PC-3 (cell line): Measurements from ENCODE around the gene MAGI1. TPM values are rescaled to one million over a fixed set of nuclear protein-coding genes. Genes with fewer than 3 reads are reported as not detected.

Source experiments
- ATAC-seq: fragments of 200-7000 bp; cut with Tn5 transposase; 2 replicates; pipeline ENCODE4 v1.9.1; 2020; ENCODE audit warnings: mild to moderate bottlenecking, moderate library complexity
- BruUV-seq: library from RNA; stranded (reverse); fragments of 400-500 nt; replicated peaks from 2 replicates; lab custom pipeline; 2021; lab: Mats Ljungman, UMichigan
- CTCF ChIA-PET: fragments of 300-600 bp; sonication (Branson Sonifier 250); formaldehyde crosslinking; loops from one replicate; lab custom pipeline; 2022; ENCODE audit warnings: antibody characterized with exemption; lab: Charles Lee
- POLR2A ChIA-PET: fragments of 300-600 bp; sonication (Branson Sonifier 250); formaldehyde crosslinking; loops from one replicate; lab custom pipeline; 2022; ENCODE audit warnings: antibody characterized with exemption; ENCODE audit not compliant: unreplicated experiment; lab: Charles Lee
- DNase-seq: peaks from one replicate; pipeline ENCODE4 v3.0.0-alpha.2; 2015
- H2AFZ ChIP-seq: fragments of 300-600 bp; sonication (generic); 2 replicates; pipeline ENCODE4 v1.6.0; 2016; ENCODE audit warnings: antibody characterized with exemption, low read length
- H3F3A ChIP-seq: fragments of 300-600 bp; sonication (generic); one replicate; pipeline ENCODE4 v1.6.0; 2017; ENCODE audit warnings: antibody characterized with exemption, low read length, control low read depth, mild to moderate bottlenecking; ENCODE audit not compliant: unreplicated experiment
- H3K27ac ChIP-seq: fragments of 300-600 bp; sonication (generic); 2 replicates; pipeline ENCODE4 v1.5.1; 2016; ENCODE audit warnings: mild to moderate bottlenecking, low read length
- H3K27me3 ChIP-seq: fragments of 300-600 bp; sonication (generic); 2 replicates; pipeline ENCODE4 v1.6.1; 2016; ENCODE audit warnings: low read length, mixed read lengths
- H3K36me3 ChIP-seq: fragments of 300-600 bp; sonication (generic); 2 replicates; pipeline ENCODE4 v1.6.1; 2016; ENCODE audit warnings: low read depth, mixed run types, low read length, mixed read lengths
- H3K4me1 ChIP-seq: fragments of 300-600 bp; sonication (generic); 2 replicates; pipeline ENCODE4 v1.5.1; 2016; ENCODE audit warnings: low read length; ENCODE audit not compliant: insufficient read depth
- H3K4me2 ChIP-seq: fragments of 300-600 bp; sonication (generic); 2 replicates; pipeline ENCODE4 v1.6.0; 2016; ENCODE audit warnings: low read length
- H3K4me3 ChIP-seq: fragments of 300-600 bp; sonication (generic); 2 replicates; pipeline ENCODE4 v1.5.1; 2016; ENCODE audit warnings: mild to moderate bottlenecking, low read length, mixed read lengths
- H3K79me2 ChIP-seq: fragments of 300-600 bp; sonication (generic); 2 replicates; pipeline ENCODE4 v1.6.1; 2017; ENCODE audit warnings: low read length, mixed read lengths
- H3K9ac ChIP-seq: fragments of 300-600 bp; sonication (generic); 2 replicates; pipeline ENCODE4 v1.6.0; 2016; ENCODE audit warnings: mild to moderate bottlenecking, low read length
- H3K9me2 ChIP-seq: fragments of 300-600 bp; sonication (generic); replicated peaks from 2 replicates; pipeline ENCODE4 v1.6.1; 2016; ENCODE audit warnings: mixed run types, low read length, mixed read lengths
- H3K9me3 ChIP-seq: fragments of 300-600 bp; sonication (generic); 2 replicates; pipeline ENCODE4 v1.6.1; 2016; ENCODE audit warnings: low read length, mixed read lengths
- H4K20me1 ChIP-seq: fragments of 300-600 bp; sonication (generic); 2 replicates; pipeline ENCODE4 v1.6.1; 2016; ENCODE audit warnings: low read length, mixed read lengths
- EZH2 ChIP-seq: fragments of 300-600 bp; sonication (generic); IDR thresholded peaks from one replicate; pipeline ENCODE4 v1.6.1; 2017; ENCODE audit warnings: antibody characterized with exemption, mild to moderate bottlenecking, low read length; ENCODE audit not compliant: unreplicated experiment
- EZH2phosphoT487 ChIP-seq: fragments of 300-600 bp; sonication (generic); IDR thresholded peaks from 2 replicates; pipeline ENCODE4 v1.6.1; 2018; ENCODE audit warnings: mild to moderate bottlenecking, antibody characterized with exemption, low read length, borderline replicate concordance
- intact Hi-C: fragments of 100-400 bp; cut with micrococcal nuclease; formaldehyde crosslinking; loops from 2 replicates; pipeline ENCODE4 v1.9.0; 2023
- total RNA-seq: library from RNA; depleted of rRNA; stranded (reverse); fragments of >200 nt; gene quantifications from 2 replicates; pipeline ENCODE4 v1.2.3, GENCODE V29; 2014
- TF ChIP-seq, protein P1 (sequence below): fragments of 300-600 bp; sonication (generic); conservative IDR thresholded peaks from 2 replicates; pipeline ENCODE4 v1.5.1; 2017; ENCODE audit warnings: antibody characterized with exemption, low read depth, mild to moderate bottlenecking, low read length

MAGI1 gene
- total RNA-seq, 1 experiment from 2014 or later: 8.9 TPM

DNA sequence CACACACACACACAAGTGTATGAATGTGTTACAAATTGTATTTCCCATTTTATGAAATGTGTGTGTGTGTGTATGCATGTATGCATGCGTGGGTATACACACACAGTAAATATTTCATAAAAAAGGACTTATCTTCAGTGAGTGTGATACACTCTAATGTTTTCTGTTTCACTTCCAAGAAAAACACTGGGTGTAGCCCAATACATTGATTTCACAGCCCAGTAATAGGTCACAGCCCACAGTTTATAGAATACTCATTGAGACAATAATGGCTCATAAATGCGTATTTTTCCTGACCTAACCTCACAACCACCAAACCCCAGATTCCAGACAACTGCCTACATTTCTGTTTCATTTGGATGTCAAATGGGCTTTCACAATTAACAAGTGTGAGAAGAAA, 619.5 kb downstream of the MAGI1 start:
- H3F3A ChIP-seq: no peaks in the 10 kb centered on the region
- H3K79me2 ChIP-seq: no peaks in the 10 kb centered on the region
- DNase-seq: no peak
- H4K20me1 ChIP-seq: no peaks in the 10 kb centered on the region
- H2AFZ ChIP-seq: no peak overlapping the region
- POLR2A ChIA-PET: no interaction called here
- no peak overlapping the region for H3K9ac ChIP-seq
- H3K27ac ChIP-seq: no peak overlapping the region
- no peaks in the 10 kb centered on the region for H3K27me3 ChIP-seq
- no TSS peak for BruUV-seq
- no peaks in the 10 kb centered on the region for H3K9me2 ChIP-seq
- H3K4me1 ChIP-seq: no peaks in the 10 kb centered on the region
- CTCF ChIA-PET: no interaction called here
- intact Hi-C loops: no loop called here
- TF ChIP-seq, protein P1, sequence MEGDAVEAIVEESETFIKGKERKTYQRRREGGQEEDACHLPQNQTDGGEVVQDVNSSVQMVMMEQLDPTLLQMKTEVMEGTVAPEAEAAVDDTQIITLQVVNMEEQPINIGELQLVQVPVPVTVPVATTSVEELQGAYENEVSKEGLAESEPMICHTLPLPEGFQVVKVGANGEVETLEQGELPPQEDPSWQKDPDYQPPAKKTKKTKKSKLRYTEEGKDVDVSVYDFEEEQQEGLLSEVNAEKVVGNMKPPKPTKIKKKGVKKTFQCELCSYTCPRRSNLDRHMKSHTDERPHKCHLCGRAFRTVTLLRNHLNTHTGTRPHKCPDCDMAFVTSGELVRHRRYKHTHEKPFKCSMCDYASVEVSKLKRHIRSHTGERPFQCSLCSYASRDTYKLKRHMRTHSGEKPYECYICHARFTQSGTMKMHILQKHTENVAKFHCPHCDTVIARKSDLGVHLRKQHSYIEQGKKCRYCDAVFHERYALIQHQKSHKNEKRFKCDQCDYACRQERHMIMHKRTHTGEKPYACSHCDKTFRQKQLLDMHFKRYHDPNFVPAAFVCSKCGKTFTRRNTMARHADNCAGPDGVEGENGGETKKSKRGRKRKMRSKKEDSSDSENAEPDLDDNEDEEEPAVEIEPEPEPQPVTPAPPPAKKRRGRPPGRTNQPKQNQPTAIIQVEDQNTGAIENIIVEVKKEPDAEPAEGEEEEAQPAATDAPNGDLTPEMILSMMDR: no peak
- no peak for TF ChIP-seq EZH2
- TF ChIP-seq EZH2phosphoT487: no peak
- H3K4me2 ChIP-seq: no peak overlapping the region
- no peaks in the 10 kb centered on the region for H3K36me3 ChIP-seq
- no peak overlapping the region for H3K4me3 ChIP-seq
- no peaks in the 10 kb centered on the region for H3K9me3 ChIP-seq
- no peak for ATAC-seq

DNA sequence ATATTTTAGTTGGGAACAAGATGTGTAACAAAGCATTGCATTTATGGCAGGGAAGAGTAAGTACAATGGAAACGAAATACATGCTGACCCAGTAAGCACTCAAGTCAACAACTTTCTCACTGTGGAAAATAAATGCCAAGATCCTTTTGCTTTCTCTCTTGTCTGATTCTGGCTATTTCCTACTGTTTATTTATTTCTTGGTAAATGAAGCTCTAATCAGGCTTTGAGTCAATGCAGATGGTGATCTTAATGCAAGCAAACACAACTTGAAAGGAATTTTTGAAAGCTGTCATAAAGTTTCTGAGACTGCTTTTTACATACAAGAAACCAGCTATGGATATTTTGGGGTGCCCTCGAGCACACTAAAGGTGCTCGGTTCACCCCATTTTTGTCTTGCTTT, 624.8 kb downstream of the MAGI1 start:
- Histone ChIP-seq H3K4me3 (no peak overlapping the region), H3K36me3 (no peaks in the 10 kb centered on the region), H4K20me1 (no peaks in the 10 kb centered on the region), H3K4me2 (no peak overlapping the region), H3K79me2 (no peaks in the 10 kb centered on the region), H3K27ac (no peak overlapping the region), H3K27me3 (no peaks in the 10 kb centered on the region), H3K9ac (no peak overlapping the region), H3K9me2 (no peaks in the 10 kb centered on the region), H3K9me3 (no peaks in the 10 kb centered on the region), H3F3A (no peaks in the 10 kb centered on the region), H3K4me1 (no peaks in the 10 kb centered on the region), H2AFZ (no peak overlapping the region)
- ChIA-PET POLR2A (no interaction called here), CTCF (no interaction called here)
- BruUV-seq: no TSS peak
- TF ChIP-seq, protein P1: no peak
- TF ChIP-seq EZH2 (no peak), EZH2phosphoT487 (no peak)
- DNase-seq (no peak), ATAC-seq (no peak)
- intact Hi-C loops: no loop called here

DNA sequence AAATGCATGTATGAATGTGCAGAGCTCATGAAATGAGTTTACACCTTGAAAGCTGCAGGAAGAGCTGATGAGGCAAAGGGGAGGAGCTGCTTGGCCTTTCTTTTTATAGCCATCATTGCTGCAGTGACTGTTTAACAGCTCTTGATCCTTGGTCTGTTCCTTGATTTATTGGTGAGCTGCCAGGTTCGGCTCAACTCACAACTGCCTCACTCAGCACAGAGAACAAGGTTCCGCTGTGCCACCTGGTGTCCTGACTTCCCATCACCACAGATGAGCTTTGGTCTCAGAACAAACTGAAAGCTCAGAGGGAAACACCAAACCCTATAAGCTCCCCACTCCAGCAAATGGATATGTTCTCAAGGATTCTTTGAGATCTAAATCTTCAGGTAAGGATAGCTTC, 626.1 kb downstream of the MAGI1 start:
- TF ChIP-seq EZH2phosphoT487 (no peak), EZH2 (no peak)
- TF ChIP-seq, protein P1: no peak
- Histone ChIP-seq H3K9me3 (no peaks in the 10 kb centered on the region), H3K4me2 (no peak overlapping the region), H3K27me3 (no peaks in the 10 kb centered on the region), H3K9me2 (no peaks in the 10 kb centered on the region), H3F3A (no peaks in the 10 kb centered on the region), H3K4me1 (no peaks in the 10 kb centered on the region), H3K79me2 (no peaks in the 10 kb centered on the region), H3K4me3 (no peak overlapping the region), H3K36me3 (no peaks in the 10 kb centered on the region), H3K9ac (no peak overlapping the region), H3K27ac (no peak overlapping the region), H4K20me1 (no peaks in the 10 kb centered on the region), H2AFZ (no peak overlapping the region)
- no TSS peak for BruUV-seq
- CTCF ChIA-PET: no interaction called here
- ATAC-seq (peak; percentile 35; the same call in 1 of the 2 replicates), DNase-seq (peak; percentile 1)
- POLR2A ChIA-PET: no interaction called here
- intact Hi-C loops: no loop called here
